ENCODE results near the gene MDFIC2. TPM values are rescaled to one million over a fixed set of nuclear protein-coding genes. Genes with fewer than 3 reads are reported as not detected.
"Not testable (repeated sequence)": the region's sequence is repeated elsewhere in the genome, so short reads cannot be mapped to it uniquely, and the experiment has no call there.

The MDFIC2 gene
- not detected in 2 replicates for total RNA-seq

DNA sequence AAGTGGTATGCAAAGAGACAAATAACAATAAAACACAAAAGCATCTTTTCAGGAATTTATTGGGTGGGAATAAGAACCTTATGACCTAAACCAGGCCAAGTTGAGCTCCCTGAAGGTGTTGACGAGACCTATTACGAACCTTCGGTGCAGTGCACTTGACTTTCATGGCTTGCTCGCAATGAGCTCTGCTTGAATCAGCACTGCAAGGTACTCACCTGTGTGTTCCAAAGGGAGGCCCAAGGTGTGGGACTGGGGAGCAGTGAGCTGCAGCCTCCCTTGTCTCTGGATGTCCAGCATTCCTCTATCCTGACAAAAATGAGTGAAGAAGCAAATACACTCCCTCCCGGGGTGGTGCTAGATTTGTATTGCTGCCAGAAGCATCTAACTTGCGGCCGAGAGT lies at the start of gene MDFIC2:
TSS of gene MDFIC2 (minus strand) at position 303 of the 400 bp plus-strand sequence. CDS start 665 bp downstream, outside the sequence.
- no peak for DNase-seq (ENCODE audit: low read depth in 2 of 2)

DNA sequence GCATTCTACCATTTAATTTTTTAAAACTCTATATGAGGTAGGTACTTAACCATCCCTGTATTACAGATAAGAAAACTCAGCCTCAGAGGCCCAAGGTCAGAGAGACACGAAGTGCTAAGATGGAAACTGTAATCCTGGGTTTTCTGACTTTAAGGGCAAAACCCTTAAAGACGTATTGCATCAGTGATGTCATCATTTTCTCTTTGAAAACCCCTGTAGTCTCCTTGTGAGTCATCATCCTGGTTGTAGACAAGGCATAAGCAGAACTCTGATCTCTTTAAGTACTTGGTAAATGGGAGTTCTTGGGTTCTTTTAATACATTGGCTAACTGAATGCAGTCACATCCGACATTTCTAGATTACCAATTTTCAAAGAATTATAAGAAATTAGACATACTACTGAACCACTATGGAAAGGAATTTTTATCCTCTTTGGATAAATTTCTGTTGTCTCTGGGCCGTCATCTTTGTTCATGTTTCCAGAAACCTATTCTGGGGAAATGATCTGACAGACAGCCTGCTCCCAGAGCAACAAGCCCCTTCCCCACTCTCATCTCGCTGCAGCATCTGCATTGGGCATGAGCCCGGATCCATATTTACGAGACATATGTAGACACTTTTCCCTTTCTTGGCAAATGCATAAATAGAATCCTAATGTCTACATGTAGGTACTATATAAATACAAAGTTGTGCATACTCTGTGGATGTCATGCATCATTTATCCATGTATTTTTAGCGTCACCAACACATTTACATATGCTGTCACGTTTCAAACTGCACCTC lies 48.7 kb upstream of the MDFIC2 start:
- DNase-seq (ENCODE audit: low read depth in 2 of 2) = peak in 1 of 2 donors; percentile 37

DNA sequence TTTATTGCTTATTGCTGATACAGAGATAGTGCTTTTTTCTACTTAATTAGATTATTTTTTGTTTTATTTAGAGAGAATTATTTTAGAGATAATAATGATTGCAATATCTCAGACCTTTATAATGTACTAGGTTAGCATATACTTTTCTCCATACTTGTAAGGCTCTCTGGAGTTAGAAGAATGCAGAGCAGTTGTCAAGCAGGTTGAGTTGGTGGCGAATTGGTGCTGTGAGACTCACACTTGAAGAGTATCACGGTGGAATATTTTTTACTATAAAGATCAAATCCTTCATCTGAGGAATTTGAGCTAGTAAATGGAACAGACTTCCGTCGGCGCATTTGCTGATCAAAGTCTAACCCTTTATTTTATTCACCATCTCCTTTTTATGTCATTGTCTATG lies 47.3 kb upstream of the MDFIC2 start:
- no peak for DNase-seq (ENCODE audit: low read depth in 2 of 2)

DNA sequence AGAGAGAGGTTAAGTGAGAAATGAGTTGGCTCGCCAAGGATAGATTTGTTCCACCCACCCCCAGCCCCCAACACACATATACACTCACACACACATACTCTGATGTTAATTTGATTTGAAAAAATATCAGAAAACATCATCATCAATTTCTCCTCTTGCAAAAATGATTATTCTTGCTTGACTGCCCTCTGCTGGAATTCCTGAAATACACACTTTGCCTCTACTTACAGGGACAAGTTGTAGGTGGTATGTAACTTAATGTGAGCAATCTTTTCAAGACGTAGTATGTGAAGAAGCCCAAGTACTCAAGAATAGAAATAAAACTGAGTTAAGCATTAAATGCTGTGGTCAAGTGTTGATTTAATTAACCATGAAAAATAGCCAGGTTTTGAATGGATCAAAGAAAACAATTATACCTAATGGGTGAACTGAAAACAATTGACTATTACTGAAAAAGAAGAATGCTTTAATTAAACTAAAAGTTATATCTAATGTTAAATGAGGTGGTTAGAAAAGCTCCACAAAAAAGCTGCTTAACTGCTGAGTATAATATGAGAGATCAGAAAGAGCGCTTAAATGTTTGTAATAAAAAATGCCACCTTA lies 46.6 kb upstream of the MDFIC2 start:
- peak; percentile 55 to 58 for DNase-seq (ENCODE audit: low read depth in 2 of 2)

DNA sequence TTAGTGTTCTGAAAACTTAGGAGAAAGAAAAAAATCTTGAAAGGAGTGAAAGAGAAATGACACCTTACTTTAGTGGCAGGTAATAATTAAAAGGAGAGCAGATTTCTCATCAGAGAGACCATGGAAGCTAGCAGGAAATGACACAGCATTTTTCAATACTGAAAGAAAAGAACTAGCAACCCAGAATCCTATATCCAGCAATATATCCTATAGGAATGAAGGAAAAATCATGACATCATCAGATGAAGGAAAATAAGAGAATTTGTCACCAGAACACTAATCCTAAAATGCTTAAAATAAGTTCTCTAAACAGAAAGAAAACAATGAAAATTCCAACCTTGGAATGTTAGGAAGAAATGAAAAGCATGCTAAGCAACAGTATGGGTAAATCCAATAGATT lies 39.8 kb upstream of the MDFIC2 start:
- no peak for DNase-seq (ENCODE audit: low read depth in 2 of 2)

DNA sequence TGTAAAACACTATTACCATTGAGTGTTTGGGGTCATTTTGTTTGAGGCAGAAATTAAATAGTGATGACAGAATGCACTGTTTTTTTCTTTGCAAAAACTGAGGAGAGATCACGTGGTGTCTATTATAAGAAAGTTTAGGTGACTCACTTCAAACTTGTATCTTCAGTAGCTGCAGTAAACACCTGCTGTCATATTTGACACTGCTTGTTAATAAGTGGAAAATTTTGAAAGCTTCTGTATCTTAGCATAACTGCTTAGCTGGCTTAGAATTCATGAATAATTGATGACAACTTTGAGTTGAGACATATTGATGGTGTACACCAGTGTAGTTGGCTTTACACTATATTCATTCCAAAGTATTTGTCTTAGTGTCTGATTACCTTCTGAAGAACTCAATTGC lies 29.7 kb upstream of the MDFIC2 start:
- no peak for DNase-seq (ENCODE audit: low read depth in 2 of 2)

DNA sequence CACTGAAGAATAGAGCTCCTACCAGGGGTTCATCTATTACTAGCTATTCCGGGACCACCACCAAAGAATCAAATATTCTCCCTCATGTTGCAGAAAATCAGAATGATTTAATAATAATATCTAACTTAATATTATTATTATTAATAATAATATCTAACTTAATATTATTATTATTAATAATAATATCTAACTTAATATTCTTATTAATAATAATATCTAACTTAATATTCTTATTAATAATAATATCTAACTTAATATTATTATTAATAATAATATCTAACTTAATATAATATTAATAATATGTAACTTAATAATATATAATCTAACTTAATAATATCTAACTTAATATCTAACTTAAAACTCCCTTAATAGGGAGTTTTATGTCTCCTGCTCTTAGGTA lies 24.4 kb upstream of the MDFIC2 start:
- not testable (repeated sequence) for DNase-seq (ENCODE audit: low read depth in 2 of 2)

DNA sequence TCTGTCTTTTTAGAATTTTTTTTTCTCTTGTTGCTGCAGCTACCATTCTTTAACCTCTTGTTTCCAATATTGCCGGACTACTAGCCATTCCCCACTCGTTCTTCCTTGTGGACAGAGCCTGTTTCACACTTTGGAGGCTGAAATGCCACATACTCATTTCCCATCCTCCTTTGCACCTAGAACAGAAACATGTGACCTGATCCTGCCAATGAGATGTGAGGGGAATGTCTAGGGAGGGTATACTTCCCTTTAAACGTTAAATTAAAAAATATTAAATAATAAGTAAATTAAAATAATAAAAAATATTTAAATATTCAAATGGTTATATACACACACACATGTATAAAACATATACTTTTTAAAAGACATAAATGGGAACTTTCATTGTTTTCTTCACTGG lies 20.6 kb upstream of the MDFIC2 start:
- no peak for DNase-seq (ENCODE audit: low read depth in 2 of 2)

DNA sequence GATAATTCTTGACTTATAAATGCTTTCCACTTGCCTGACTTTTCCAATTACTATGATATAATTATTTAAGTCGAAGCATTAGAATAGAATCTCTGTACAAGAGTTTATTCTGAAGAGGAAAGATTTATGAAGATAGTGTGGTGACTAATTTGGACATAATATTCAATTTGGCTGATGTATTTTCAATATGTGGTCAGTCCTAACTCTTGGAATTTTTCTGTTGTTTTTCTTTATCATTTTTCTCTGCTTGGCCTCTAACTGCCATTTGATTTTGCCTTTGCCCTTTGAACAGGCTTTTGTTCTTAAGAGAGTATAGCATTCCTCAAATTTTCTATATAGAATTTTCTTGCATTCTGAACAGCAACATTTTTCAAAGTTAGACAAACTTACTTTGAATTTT lies 2.6 kb upstream of the MDFIC2 start:
- DNase-seq (ENCODE audit: low read depth in 2 of 2) = no peak

DNA sequence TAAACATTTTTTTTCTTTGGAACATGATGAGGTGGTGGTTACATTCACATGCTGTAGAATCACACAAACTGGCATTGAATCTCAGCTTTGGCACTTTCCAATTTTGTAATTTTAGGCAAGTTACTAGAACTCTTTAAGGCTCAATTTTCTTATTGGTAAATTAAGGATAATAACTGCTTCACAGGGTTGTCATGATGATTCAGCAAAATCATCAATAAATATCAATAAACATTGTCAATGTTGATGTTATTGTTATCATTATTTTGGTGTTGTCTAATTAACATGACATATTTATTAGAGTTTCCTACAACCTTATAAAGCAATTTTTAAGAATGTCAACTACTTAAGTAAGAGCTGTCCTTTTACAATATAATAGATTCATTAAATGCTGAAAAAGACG lies 1.6 kb downstream of the MDFIC2 start:
- DNase-seq (ENCODE audit: low read depth in 2 of 2) = no peak

DNA sequence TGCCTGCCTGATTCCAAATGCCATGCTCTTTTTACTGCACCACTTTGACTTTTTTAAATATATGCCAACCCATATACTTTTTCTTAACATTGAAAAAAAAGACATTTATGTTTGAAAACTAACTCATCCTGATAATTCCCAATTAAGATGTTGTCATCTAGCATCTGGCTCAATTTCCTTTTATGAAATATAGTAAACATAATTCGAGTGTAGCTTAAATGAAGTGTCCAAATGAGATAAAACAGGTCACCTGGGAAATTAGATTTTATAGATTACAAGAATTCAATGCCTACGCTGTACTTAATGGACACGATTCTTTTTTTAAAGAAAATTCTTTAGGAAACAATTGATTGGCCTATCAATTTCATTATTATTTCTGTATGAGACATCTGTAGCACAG lies 2.8 kb downstream of the MDFIC2 start:
- no peak for DNase-seq (ENCODE audit: low read depth in 2 of 2)

DNA sequence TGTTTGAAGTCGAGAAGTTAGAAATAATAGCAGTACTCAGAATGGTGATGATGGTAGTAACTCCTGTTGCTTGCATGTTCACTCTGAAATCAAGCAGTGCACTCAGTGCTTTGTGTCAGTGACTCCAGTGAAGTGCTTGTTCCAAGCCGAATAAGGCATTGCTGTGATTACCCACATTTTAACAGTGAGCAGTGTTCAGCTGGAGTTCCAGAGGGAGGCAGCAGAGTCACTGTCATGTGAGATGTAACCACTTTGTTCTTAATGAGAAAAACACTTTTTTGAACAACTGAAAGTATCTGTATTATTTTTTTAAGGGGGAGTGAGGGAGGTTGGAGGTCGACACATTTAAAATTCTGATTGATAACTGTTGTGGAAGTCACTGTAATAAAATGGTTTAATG lies 3.7 kb downstream of the MDFIC2 start:
- DNase-seq (ENCODE audit: low read depth in 2 of 2) = peak; percentile 2 to 21

DNA sequence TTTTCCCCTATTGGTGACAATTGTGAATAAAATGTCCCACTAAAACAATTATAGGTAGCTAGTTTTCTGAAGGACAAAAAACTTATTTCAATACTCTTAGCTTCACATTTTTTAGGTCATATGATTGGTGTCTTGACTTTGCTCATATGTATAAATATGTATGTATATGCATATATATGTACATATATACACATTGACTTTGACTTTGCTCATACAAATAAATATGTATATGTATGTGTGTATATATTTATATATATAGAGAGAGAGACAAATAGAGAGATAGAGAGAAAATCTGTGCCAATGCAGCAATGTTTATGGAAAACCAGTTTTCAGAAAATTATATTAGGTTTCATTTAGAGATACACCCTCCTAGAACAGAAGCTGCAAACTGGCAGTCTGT lies 5.7 kb downstream of the MDFIC2 start:
- DNase-seq (ENCODE audit: low read depth in 2 of 2) = no peak

DNA sequence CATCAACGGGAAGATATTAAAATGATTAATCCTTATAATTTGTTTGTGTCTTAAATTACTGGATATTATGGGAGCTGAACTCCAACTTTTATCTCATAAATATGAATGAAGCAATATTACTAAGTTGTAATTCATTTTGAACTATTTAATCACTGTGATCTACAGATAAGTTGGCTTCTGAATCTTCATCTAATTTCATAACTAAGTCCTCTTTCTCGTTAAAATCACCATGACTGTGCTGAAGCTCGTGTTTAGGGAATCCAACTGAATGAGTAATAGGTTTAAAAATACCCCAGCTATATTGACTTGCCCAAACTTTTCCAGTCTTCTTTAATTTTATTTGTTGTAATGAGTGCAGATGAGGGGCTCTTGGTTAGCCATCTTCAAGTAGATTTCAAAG lies 14.1 kb downstream of the MDFIC2 start:
- DNase-seq (ENCODE audit: low read depth in 2 of 2) = no peak

DNA sequence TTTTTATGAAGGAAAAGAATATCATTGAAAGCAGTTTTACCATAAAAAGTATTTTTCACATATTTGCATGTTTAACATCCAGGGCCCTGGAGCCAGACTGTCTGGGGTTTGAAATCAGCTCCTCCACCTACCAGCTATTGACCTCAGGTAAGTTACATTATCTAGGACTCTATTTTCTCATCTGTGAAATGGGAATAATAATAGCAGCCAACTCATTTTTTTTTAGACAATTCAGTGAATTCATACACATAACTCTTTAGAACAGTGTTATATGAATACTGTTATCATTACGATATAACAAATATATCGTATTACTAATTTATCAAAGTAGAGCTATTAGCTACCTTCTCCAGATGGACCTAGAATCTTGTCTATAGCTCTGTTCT lies 21.3 kb downstream of the MDFIC2 start:
- DNase-seq (ENCODE audit: low read depth in 2 of 2) = no peak

DNA sequence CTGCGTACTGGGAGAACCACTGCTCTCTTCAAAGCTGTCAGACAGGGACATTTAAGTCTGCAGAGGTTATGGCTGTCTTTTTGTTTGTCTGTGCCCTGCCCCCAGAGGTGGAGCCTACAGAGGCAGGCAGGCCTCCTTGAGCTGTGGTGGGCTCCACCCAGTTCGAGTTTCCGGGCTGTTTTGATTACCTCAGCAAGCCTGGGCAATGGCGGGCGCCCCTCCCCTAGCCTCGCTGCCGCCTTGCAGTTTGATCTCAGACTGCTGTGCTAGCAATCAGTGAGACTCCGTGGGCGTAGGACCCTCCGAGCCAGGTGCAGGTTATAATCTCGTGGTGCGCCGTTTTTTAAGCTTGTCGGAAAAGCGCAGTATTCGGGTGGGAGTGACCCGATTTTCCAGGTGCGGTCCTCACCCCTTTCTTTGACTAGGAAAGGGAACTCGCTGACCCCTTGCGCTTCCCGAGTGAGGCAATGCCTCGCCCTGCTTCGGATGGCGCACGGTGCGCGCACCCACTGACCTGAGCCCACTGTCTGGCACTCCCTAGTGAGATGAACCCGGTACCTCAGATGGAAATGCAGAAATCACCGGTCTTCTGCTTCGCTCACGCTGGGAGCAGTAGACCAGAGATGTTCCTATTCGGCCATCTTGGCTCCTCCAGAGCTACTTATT lies 21.9 kb downstream of the MDFIC2 start:
- DNase-seq (ENCODE audit: low read depth in 2 of 2) = not testable (repeated sequence)

DNA sequence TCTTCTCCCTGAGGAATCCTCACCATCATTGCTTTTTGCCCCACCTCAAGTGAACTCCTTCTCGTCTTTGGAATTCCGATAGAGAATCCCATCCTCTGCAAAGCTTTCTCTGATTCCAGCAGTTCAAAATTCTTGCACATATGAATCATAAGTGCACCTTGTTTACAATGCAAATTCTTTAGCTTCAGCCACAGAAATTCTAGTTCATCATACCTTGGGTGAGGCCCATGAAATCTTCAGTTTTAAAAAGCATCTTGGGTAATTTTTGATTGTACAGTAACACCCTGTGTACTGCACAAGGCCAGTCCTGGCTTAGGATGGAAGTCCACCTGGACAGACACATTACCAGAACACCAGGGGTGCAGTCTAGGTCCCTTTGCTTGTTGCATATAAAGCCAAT lies 30.8 kb downstream of the MDFIC2 start:
- no peak for DNase-seq (ENCODE audit: low read depth in 2 of 2)

DNA sequence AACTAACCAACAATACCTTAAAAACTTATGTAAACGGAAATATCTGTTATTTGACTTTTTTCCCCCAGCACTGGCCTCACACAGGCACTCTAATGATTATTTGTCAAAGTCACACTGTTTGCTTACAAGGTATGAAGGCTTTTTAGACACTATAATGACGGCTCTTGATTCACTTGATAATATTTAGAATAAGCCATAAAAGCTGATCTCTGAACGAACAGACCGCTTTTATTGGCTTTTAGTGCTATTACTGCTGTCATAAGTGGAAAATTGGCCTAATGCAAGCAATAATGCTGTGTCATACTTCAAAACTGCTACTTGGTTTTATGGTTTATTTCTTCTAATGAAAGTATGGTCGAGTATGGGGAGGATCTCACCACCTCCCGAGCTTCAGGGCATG lies 35.1 kb downstream of the MDFIC2 start:
- DNase-seq (ENCODE audit: low read depth in 2 of 2) = no peak

DNA sequence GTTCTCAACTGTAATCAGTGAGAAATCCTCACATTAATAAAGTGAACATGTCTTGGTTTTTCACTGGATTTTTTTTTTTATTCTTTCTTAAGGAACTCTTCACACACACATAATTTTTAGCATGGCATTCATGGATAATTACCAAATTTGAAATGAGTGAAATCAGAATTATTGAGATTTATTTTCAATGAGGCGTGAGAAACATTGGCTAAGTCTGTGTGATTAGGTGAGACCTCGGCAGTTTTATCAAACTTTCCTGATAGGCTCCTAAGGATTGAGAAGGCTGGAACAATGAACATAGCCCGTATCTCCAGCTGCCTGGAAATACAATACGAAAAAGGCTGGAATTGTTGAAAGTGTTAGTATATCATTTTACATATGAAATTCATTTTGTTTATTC lies 35.5 kb downstream of the MDFIC2 start:
- no peak for DNase-seq (ENCODE audit: low read depth in 2 of 2)

DNA sequence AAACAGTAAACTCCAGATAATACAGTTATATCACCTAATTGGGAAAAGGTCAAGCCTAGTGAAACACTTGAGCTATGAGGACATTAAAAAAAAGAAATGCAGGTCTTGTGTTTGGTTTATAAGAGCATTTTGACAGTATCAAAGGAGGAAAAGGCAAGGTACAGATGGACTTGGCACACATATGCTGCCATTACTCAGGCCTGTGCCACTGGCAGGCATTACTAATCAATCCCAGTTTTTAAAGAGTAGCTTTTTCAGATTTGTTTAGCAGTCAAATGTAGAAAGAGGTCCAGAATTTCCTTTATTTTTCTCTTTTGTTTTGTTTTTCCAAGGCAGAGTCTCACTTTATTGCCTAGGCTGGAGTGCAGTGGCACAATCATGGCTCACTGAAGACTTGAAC lies 38.9 kb downstream of the MDFIC2 start:
- DNase-seq (ENCODE audit: low read depth in 2 of 2) = no peak

DNA sequence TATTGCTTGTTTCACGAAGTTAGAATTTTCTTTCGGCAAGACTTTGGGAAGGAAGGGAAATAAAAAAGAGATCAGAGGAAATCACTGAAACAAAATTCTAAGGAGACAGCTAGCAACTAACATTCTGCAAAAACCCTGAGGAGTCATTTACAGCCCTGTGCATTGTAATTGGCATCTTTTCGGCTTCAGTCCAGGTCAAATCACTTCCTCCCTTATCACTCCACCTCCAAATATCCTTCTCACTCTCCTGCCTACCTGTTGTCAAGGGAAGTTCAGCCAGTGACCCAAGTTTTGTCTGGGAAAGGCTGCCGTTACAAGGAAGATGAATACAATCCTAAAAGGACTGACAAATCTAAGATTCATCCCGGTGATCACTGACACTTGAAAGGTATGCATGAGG lies 39.6 kb downstream of the MDFIC2 start:
- no peak for DNase-seq (ENCODE audit: low read depth in 2 of 2)

DNA sequence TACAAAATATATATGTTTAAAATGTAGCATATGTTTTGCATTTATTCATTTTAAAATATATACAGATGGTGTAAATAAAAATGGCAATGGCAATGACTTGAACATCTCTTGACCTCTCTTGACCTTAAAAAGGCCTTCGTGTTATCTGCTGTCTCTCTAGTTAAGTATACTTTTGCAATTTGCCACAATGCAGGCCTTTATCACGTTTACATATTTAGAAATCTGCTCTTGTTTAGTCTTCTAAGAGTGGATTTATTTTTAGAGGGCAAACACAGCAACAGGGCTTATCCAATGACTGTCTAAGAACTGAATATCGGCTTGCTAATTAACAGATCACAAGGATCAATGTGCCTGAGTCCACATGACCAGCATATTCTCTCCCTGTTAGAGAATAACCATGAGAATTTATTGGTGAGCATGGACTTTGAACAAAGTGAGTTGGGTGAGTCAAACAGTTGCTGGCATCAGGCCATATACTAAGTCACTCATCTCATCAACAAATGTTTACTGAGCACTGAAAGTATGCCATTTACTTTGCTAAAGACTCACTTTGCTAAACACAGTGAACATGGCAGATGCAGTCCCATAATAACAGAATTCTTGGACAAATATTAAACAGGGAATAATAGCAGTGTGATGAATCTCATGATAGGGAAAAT lies 48.2 kb downstream of the MDFIC2 start:
- DNase-seq (ENCODE audit: low read depth in 2 of 2) = peak in 1 of 2 donors; percentile 14
